ENCODE measurements around the gene NEK3.

DNA sequence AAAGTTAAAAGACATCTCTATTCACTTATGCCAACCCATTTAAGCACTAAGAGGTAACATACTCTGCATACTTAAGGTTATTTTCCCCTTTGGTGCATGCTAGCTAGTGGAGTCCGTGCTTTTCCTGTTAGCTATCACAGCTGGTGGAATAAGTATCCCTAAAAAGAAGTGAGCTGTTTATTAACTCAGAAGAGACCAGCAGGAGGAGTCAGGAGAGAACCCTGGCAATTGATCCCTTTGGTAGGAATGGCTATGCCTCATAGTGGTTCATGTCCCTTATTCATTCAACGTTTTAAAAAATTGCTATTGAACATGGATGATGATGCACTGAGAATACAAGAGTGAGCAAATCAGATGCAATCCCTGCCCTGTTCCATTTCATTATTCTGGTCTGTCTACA is 18.1 kb downstream of the NEK3 start:
- TF ChIP-seq, protein P1, sequence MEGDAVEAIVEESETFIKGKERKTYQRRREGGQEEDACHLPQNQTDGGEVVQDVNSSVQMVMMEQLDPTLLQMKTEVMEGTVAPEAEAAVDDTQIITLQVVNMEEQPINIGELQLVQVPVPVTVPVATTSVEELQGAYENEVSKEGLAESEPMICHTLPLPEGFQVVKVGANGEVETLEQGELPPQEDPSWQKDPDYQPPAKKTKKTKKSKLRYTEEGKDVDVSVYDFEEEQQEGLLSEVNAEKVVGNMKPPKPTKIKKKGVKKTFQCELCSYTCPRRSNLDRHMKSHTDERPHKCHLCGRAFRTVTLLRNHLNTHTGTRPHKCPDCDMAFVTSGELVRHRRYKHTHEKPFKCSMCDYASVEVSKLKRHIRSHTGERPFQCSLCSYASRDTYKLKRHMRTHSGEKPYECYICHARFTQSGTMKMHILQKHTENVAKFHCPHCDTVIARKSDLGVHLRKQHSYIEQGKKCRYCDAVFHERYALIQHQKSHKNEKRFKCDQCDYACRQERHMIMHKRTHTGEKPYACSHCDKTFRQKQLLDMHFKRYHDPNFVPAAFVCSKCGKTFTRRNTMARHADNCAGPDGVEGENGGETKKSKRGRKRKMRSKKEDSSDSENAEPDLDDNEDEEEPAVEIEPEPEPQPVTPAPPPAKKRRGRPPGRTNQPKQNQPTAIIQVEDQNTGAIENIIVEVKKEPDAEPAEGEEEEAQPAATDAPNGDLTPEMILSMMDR (conservative IDR thresholded peaks at IDR 0.05 in 1 of 2, IDR thresholded peaks at IDR 0.05 in 1 of 2; ENCODE audit: low read depth in 1 of 2, low read length in 2 of 2): peak in 1 of 2 donors; percentile 11
- no peak for TF ChIP-seq EZH2 (IDR thresholded peaks at IDR 0.05; ENCODE audit: low read length, missing control alignments)

Data from fibroblast of lung (primary cell).